ENCODE measurements around the gene MYZAP.

- TF ChIP-seq CTCF (conservative IDR thresholded peaks at IDR 0.05; ENCODE audit: low read length) = no peak
- TF ChIP-seq EZH2phosphoT487 (IDR thresholded peaks at IDR 0.05; ENCODE audit: borderline replicate concordance) = no peak
Observed at GRCh38 chr15:57647791-57648130, 56.1 kb downstream of the MYZAP start.

All from Loucy (cell line).